C4-2B (cell line): ENCODE data around the gene RFX2.

Experiments
- ZFX ChIP-seq: fragments of 450-650 bp; IDR thresholded peaks from 2 replicates; pipeline ENCODE4 v1.6.1; 2017
- TF ChIP-seq, protein P1 (sequence below): fragments of 450-650 bp; conservative IDR thresholded peaks from 2 replicates; pipeline ENCODE4 v1.5.1; 2017; ENCODE audit warnings: mild to moderate bottlenecking

DNA sequence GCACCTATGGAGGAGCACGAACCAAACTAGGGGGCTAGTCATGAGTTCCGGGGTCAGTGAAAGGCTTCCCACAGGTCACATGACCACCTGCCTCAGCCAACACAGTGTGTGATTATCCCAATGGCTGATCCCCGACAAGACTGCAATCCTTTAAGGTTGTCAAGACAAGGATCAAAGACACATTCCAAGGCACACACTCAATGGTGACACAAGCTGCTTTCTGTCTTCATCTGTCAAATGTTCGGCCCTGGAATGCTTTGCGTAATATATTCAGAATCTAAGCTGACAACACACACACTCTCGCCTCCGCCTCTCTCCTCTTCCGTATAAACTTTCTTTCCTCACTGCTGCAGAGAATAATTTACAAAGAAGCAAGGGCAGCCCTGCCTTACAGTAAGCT is 144.1 kb downstream of the RFX2 start:
- TF ChIP-seq, protein P1, sequence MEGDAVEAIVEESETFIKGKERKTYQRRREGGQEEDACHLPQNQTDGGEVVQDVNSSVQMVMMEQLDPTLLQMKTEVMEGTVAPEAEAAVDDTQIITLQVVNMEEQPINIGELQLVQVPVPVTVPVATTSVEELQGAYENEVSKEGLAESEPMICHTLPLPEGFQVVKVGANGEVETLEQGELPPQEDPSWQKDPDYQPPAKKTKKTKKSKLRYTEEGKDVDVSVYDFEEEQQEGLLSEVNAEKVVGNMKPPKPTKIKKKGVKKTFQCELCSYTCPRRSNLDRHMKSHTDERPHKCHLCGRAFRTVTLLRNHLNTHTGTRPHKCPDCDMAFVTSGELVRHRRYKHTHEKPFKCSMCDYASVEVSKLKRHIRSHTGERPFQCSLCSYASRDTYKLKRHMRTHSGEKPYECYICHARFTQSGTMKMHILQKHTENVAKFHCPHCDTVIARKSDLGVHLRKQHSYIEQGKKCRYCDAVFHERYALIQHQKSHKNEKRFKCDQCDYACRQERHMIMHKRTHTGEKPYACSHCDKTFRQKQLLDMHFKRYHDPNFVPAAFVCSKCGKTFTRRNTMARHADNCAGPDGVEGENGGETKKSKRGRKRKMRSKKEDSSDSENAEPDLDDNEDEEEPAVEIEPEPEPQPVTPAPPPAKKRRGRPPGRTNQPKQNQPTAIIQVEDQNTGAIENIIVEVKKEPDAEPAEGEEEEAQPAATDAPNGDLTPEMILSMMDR = no peak
- TF ChIP-seq ZFX = no peak
